Left lung (tissue), 14 donors: Measurements from ENCODE around the gene KRT27. TPM values are rescaled to one million over a fixed set of nuclear protein-coding genes. Genes with fewer than 3 reads are reported as not detected.

ENCODE experiments used
- ATAC-seq: fragments of 200-7000 bp; cut with Tn5 transposase; one replicate; pipeline ENCODE4 v1.9.1; 2020; ENCODE audit warnings: moderate library complexity
- DNase-seq, 4 donors: peaks; one replicate each; pipeline ENCODE4 v3.0.0-alpha.2; 2013 to 2020
- H3K27ac ChIP-seq, 2 donors: fragments of 200-600 bp; sonication (generic) in 1 of 2; one replicate each; pipeline versions ENCODE4 v1.5.0 to v1.8.0; 2020 to 2021
- H3K27me3 ChIP-seq, 2 donors: fragments of 200-600 bp; sonication (generic) in 1 of 2; one replicate each; pipeline versions ENCODE4 v1.5.0 to v1.8.0; 2020 to 2021
- H3K36me3 ChIP-seq, 2 donors: fragments of 200-600 bp; sonication (generic) in 1 of 2; one replicate each; pipeline versions ENCODE4 v1.5.0 to v1.8.0; 2020 to 2021
- H3K4me1 ChIP-seq, 2 donors: fragments of 200-600 bp; one replicate each; pipeline ENCODE4 v1.8.0; 2021
- H3K4me3 ChIP-seq, 2 donors: fragments of 200-600 bp; sonication (generic) in 1 of 2; one replicate each; pipeline versions ENCODE4 v1.5.0 to v1.8.0; 2020 to 2021; ENCODE audit warnings: mild to moderate bottlenecking in 1 of 2
- H3K9me3 ChIP-seq, 2 donors: fragments of 200-600 bp; sonication (generic) in 1 of 2; one replicate each; pipeline versions ENCODE4 v1.5.0 to v1.8.0; 2020 to 2021
- intact Hi-C, 2 donors: fragments of 100-400 bp; cut with DNase I; formaldehyde crosslinking; loops; one replicate each; pipeline versions ENCODE4 v1.11.2 to v1.14.2; 2022
- long read RNA-seq, 12 donors: library from polyadenylated mRNA in 2 of 12; unstranded in 2 of 12; transcript quantifications; one replicate each; pipeline ENCODE4 v2.0.0 and lab custom pipeline, GENCODE V29; 2019 to 2026
- polyA plus RNA-seq, 6 donors: library from polyadenylated mRNA; unstranded; fragments of 120-200 nt; gene quantifications; one replicate each; pipeline ENCODE4 v1.2.1, GENCODE V29; 2013; ENCODE audit not compliant: insufficient read length in 6 of 6
- total RNA-seq, 2 donors: library from RNA; stranded (reverse); fragmentation: NEBNext Ultra II Directional; extraction: Animal tissue kit (Norgen Biotek cat#: 25700); gene quantifications; one replicate each; pipeline ENCODE4 v1.2.1, GENCODE V29; 2021
- TF ChIP-seq, protein P1 (sequence below), 2 donors: fragments of 200-600 bp; sonication (generic) in 1 of 2; IDR thresholded peaks; one replicate each; pipeline versions ENCODE4 v1.5.0 to v1.8.0; 2021; ENCODE audit warnings: antibody characterized with exemption in 2 of 2
- donor health status: DM: no; HTN: yes; CAD: no.
- donor health status: DM: no; HTN: no; CAD: no.

KRT27 gene, protein sequence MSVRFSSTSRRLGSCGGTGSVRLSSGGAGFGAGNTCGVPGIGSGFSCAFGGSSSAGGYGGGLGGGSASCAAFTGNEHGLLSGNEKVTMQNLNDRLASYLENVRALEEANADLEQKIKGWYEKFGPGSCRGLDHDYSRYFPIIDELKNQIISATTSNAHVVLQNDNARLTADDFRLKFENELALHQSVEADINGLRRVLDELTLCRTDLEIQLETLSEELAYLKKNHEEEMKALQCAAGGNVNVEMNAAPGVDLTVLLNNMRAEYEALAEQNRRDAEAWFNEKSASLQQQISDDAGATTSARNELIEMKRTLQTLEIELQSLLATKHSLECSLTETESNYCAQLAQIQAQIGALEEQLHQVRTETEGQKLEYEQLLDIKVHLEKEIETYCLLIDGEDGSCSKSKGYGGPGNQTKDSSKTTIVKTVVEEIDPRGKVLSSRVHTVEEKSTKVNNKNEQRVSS
- total RNA-seq (under 1 TPM; 0.44 to 0.55 TPM), polyA plus RNA-seq (under 1 TPM in 5 of 6 donors, not detected in 1; 0.18 to 0.64 (median 0.38) TPM)
- long read RNA-seq, donor 1, result 0 reads
- long read RNA-seq, donor 2, result 0 reads
- long read RNA-seq, donor 3, result 0 reads
- long read RNA-seq, donor 4, partial matches to known transcripts, result 1 of 1 reads
- long read RNA-seq, donor 4, other reads (novel, unspliced or antisense), result 0 of 1 reads
- long read RNA-seq, donor 5, result 0 reads
- long read RNA-seq, donor 6, result 0 reads
- long read RNA-seq, donor 7, result 0 reads
- long read RNA-seq, donor 8, result 0 reads
- long read RNA-seq, donor 9, result 0 reads
- long read RNA-seq, donor 10, partial matches to known transcripts, result 3 of 3 reads
- long read RNA-seq, donor 10, other reads (novel, unspliced or antisense), result 0 of 3 reads
- long read RNA-seq, donor 11, result 0 reads
- long read RNA-seq, donor 12, result 0 reads

DNA sequence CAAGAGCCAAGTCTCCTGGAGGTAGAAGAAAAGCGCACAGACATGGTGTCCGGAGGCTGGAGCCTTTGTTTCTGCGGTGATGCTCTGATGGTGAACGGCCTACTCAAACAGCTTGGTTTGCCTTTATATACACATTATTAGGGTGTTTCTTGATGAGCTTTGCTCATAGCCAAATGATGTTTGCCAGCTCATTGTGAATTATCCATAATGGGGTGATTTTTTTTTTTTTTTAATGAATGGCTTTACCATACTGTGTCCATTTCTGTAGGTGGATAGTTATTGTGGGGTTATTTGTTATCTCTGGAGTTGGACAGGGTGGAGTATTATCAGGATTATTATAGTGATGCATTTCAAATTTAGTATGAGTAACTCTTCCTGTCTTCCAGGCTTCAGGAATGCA is at the start of gene KRT27:
Gene KRT27, minus strand, starts transcription at position 101 of the 400 bp plus-strand sequence. Its CDS starts 57 bp downstream, at position 44.
- ATAC-seq, result no peak
- TF ChIP-seq, protein P1, sequence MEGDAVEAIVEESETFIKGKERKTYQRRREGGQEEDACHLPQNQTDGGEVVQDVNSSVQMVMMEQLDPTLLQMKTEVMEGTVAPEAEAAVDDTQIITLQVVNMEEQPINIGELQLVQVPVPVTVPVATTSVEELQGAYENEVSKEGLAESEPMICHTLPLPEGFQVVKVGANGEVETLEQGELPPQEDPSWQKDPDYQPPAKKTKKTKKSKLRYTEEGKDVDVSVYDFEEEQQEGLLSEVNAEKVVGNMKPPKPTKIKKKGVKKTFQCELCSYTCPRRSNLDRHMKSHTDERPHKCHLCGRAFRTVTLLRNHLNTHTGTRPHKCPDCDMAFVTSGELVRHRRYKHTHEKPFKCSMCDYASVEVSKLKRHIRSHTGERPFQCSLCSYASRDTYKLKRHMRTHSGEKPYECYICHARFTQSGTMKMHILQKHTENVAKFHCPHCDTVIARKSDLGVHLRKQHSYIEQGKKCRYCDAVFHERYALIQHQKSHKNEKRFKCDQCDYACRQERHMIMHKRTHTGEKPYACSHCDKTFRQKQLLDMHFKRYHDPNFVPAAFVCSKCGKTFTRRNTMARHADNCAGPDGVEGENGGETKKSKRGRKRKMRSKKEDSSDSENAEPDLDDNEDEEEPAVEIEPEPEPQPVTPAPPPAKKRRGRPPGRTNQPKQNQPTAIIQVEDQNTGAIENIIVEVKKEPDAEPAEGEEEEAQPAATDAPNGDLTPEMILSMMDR (IDR thresholded peaks at IDR 0.05), result no peak
- no peak within 1 kb of the TSS for H3K4me3 ChIP-seq
- no peaks in the 10 kb centered on the region for H3K4me1 ChIP-seq
- no peak for DNase-seq
- H3K27me3 ChIP-seq, result peaks cover 12 to 33% of the 10 kb centered on the region in 2 donors
- H3K27ac ChIP-seq, result no peak within 1 kb of the TSS
- H3K9me3 ChIP-seq, result no peaks in the 10 kb centered on the region
- H3K36me3 ChIP-seq, result no peaks in the 10 kb centered on the region
- intact Hi-C loops, result no loop called here

GRCh38 chr17:40830085-40830776 is 47.9 kb upstream of the KRT27 start:
- peaks cover 0 to 9% of the 10 kb centered on the region in 2 donors for H3K36me3 ChIP-seq
- no peaks in the 10 kb centered on the region for H3K27me3 ChIP-seq
- H3K9me3 ChIP-seq, result no peaks in the 10 kb centered on the region
- no peaks in the 10 kb centered on the region for H3K4me1 ChIP-seq
- TF ChIP-seq, protein P1 (IDR thresholded peaks at IDR 0.05), result no peak
- DNase-seq (no peak), ATAC-seq (no peak)
- H3K4me3 ChIP-seq, result no peak overlapping the region
- H3K27ac ChIP-seq, result no peak overlapping the region
- intact Hi-C loops, result no loop called here

DNA sequence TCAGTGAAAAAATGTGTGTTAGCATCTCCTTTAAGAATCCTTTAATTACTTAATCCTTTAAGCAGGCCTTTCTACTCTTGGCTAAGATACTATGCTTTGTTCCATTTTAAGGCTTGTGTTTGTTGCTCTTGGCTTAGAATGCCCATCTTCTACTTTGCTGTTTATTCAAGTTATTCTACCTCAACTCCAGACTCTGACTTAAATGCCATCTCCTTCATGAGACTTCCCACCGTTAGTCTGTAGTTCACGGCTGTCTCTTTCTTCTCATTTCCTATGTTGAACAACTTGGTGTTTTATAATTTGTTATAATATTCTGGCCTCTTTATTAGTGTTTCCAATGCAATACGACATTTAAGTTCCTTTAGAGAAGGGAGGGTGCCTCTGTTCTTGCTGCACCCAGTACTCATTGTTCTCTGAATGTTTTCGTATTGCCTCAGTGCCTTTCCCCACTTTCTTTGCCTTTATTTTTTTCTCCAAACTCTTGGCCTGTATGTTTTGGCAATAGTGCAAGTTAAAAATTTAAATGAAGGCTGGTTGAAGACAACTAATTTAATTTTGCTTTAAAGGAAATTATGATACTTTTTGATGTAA is 46.2 kb upstream of the KRT27 start:
- intact Hi-C loops, result no loop called here
- no peak overlapping the region for H3K27ac ChIP-seq
- ATAC-seq, result no peak
- H3K27me3 ChIP-seq, result no peaks in the 10 kb centered on the region
- TF ChIP-seq, protein P1 (IDR thresholded peaks at IDR 0.05), result no peak
- no peaks in the 10 kb centered on the region for H3K36me3 ChIP-seq
- no peak for DNase-seq
- H3K4me1 ChIP-seq, result no peaks in the 10 kb centered on the region
- H3K9me3 ChIP-seq, result no peaks in the 10 kb centered on the region
- no peak overlapping the region for H3K4me3 ChIP-seq

GRCh38 chr17:40827746-40828453 is 45.5 kb upstream of the KRT27 start:
- ATAC-seq, result no peak
- TF ChIP-seq, protein P1 (IDR thresholded peaks at IDR 0.05), result no peak
- intact Hi-C loops, result no loop called here

More at GRCh38 chr17:40827746-40828453, 45.5 kb upstream of the KRT27 start:
- no peak for DNase-seq
- no peaks in the 10 kb centered on the region for H3K36me3 ChIP-seq
- H3K4me3 ChIP-seq, result no peak overlapping the region
- no peak overlapping the region for H3K27ac ChIP-seq
- H3K4me1 ChIP-seq, result no peaks in the 10 kb centered on the region
- no peaks in the 10 kb centered on the region for H3K9me3 ChIP-seq
- H3K27me3 ChIP-seq, result no peaks in the 10 kb centered on the region
